Neural progenitor cell (in vitro differentiated cells): ENCODE measurements around the gene PSMD5. TPM values are rescaled to one million over a fixed set of nuclear protein-coding genes. Genes with fewer than 3 reads are reported as not detected.

Experiments used
- DNase-seq: peaks from one replicate; pipeline ENCODE4 v3.0.0-alpha.2; 2016; ENCODE audit warnings: low spot score
- H2AFZ ChIP-seq: fragments of 200-600 bp; sonication (generic); replicated peaks from 2 replicates; pipeline ENCODE4 v1.6.1; 2016; ENCODE audit warnings: antibody characterized with exemption
- H3F3A ChIP-seq: fragments of 200-600 bp; sonication (generic); 2 replicates; pipeline ENCODE4 v1.6.1; 2016; ENCODE audit warnings: antibody characterized with exemption, low read depth
- H3K27ac ChIP-seq: fragments of 200-600 bp; sonication (generic); 2 replicates; pipeline ENCODE4 v1.5.1; 2016; ENCODE audit warnings: mild to moderate bottlenecking
- H3K27me3 ChIP-seq: fragments of 200-600 bp; sonication (generic); 2 replicates; pipeline ENCODE4 v1.6.1; 2016; ENCODE audit warnings: mild to moderate bottlenecking, moderate library complexity
- H3K36me3 ChIP-seq: fragments of 200-600 bp; sonication (generic); 2 replicates; pipeline ENCODE4 v1.5.1; 2016
- H3K4me1 ChIP-seq: fragments of 200-600 bp; sonication (generic); 2 replicates; pipeline ENCODE4 v1.6.1; 2016; ENCODE audit warnings: mixed run types
- H3K4me2 ChIP-seq: fragments of 200-600 bp; sonication (generic); 2 replicates; pipeline ENCODE4 v1.6.1; 2016
- H3K4me3 ChIP-seq: fragments of 200-600 bp; sonication (generic); 2 replicates; pipeline ENCODE4 v1.5.1; 2016
- H3K79me2 ChIP-seq: fragments of 200-600 bp; sonication (generic); 2 replicates; pipeline ENCODE4 v1.6.1; 2016; ENCODE audit warnings: low read depth
- H3K9ac ChIP-seq: fragments of 200-600 bp; sonication (generic); 2 replicates; pipeline ENCODE4 v1.6.1; 2016
- H3K9me3 ChIP-seq: fragments of 200-600 bp; sonication (generic); 2 replicates; pipeline ENCODE4 v1.5.1; 2016; ENCODE audit warnings: low read depth
- H4K20me1 ChIP-seq: fragments of 200-600 bp; sonication (generic); 2 replicates; pipeline ENCODE4 v1.6.1; 2016; ENCODE audit warnings: low read depth
- H3K27ac Mint-ChIP-seq: 3 replicates; pipeline ENCODE4 v1.8.0; 2021; ENCODE audit warnings: mixed read lengths
- H3K27me3 Mint-ChIP-seq: 2 replicates; pipeline ENCODE4 v1.8.0; 2022; ENCODE audit warnings: low read depth, mild to moderate bottlenecking, inconsistent platforms, moderate library complexity, mixed read lengths; ENCODE audit not compliant: insufficient read depth
- H3K36me3 Mint-ChIP-seq: 3 replicates; pipeline ENCODE4 v1.8.0; 2021; ENCODE audit warnings: mixed read lengths
- H3K4me1 Mint-ChIP-seq: 3 replicates; pipeline ENCODE4 v1.8.0; 2021; ENCODE audit warnings: mixed read lengths
- H3K4me3 Mint-ChIP-seq: 3 replicates; pipeline ENCODE4 v1.8.0; 2021; ENCODE audit warnings: mild to moderate bottlenecking, moderate library complexity, mixed read lengths
- H3K9me3 Mint-ChIP-seq: 3 replicates; pipeline ENCODE4 v1.8.0; 2020; ENCODE audit warnings: mixed read lengths
- CTCF ChIP-seq: fragments of 200-600 bp; sonication (generic); IDR thresholded peaks from 2 replicates; pipeline ENCODE4 v1.5.1; 2017; ENCODE audit warnings: antibody characterized with exemption, mild to moderate bottlenecking
- EZH2 ChIP-seq: fragments of 200-600 bp; sonication (generic); IDR thresholded peaks from 2 replicates; pipeline ENCODE4 v1.6.1; 2017; ENCODE audit warnings: antibody characterized with exemption, mild to moderate bottlenecking, moderate library complexity
- EZH2phosphoT487 ChIP-seq: fragments of 200-600 bp; sonication (generic); IDR thresholded peaks from 2 replicates; pipeline ENCODE4 v1.6.1; 2017; ENCODE audit warnings: antibody characterized with exemption
- total RNA-seq: library from RNA; depleted of rRNA; stranded (reverse); fragments of >200 nt; gene quantifications from 2 replicates; pipeline ENCODE4 v1.2.3, GENCODE V29; 2015; ENCODE audit warnings: low replicate concordance

Gene PSMD5
- total RNA-seq, 1 donor from 2014 or later = 8.7 TPM

- H3K27ac Mint-ChIP-seq = no peak overlapping the region
- DNase-seq = no peak
- no peak overlapping the region for H3K4me2 ChIP-seq
- H3K9me3 ChIP-seq = no peaks in the 10 kb centered on the region
- peaks cover 7% of the 10 kb centered on the region for H3F3A ChIP-seq
- H3K79me2 ChIP-seq = no peaks in the 10 kb centered on the region
- no peak overlapping the region for H3K27ac ChIP-seq
- no peaks in the 10 kb centered on the region for H3K36me3 ChIP-seq
- H3K36me3 Mint-ChIP-seq = no peaks in the 10 kb centered on the region
- H3K27me3 Mint-ChIP-seq = peaks cover 5% of the 10 kb centered on the region
- H3K4me1 Mint-ChIP-seq = peaks cover 18% of the 10 kb centered on the region
- H3K9ac ChIP-seq = no peak overlapping the region
- TF ChIP-seq EZH2phosphoT487 = no peak
- no peak for TF ChIP-seq EZH2
- no peak for TF ChIP-seq CTCF
- H4K20me1 ChIP-seq = no peaks in the 10 kb centered on the region
- H3K4me3 Mint-ChIP-seq = no peak overlapping the region
- no peak overlapping the region for H3K4me3 ChIP-seq
- H2AFZ ChIP-seq = no peak overlapping the region
- peaks cover 5% of the 10 kb centered on the region for H3K4me1 ChIP-seq
- no peaks in the 10 kb centered on the region for H3K9me3 Mint-ChIP-seq
- no peaks in the 10 kb centered on the region for H3K27me3 ChIP-seq
Observed at GRCh38 chr9:120886490-120886967, 43.8 kb upstream of the PSMD5 start.

GRCh38 chr9:120885958-120886357 lies 43.2 kb upstream of the PSMD5 start:
- H3K4me3 ChIP-seq = no peak overlapping the region
- H3K4me1 ChIP-seq = peaks cover 5% of the 10 kb centered on the region
- peaks cover 18% of the 10 kb centered on the region for H3K4me1 Mint-ChIP-seq
- no peaks in the 10 kb centered on the region for H3K79me2 ChIP-seq
- H3K9me3 ChIP-seq = no peaks in the 10 kb centered on the region
- H3K27ac ChIP-seq = peak overlapping the region; percentile 63
- peaks cover 5% of the 10 kb centered on the region for H3K27me3 Mint-ChIP-seq
- H3K27ac Mint-ChIP-seq = peak overlapping the region; percentile 2
- H3K9me3 Mint-ChIP-seq = peaks cover 2% of the 10 kb centered on the region
- no peak overlapping the region for H3K9ac ChIP-seq
- H3F3A ChIP-seq = peaks cover 7% of the 10 kb centered on the region
- no peaks in the 10 kb centered on the region for H3K36me3 ChIP-seq
- H3K4me3 Mint-ChIP-seq = no peak overlapping the region
- DNase-seq = no peak
- no peaks in the 10 kb centered on the region for H3K27me3 ChIP-seq
- no peak overlapping the region for H3K4me2 ChIP-seq
- no peaks in the 10 kb centered on the region for H3K36me3 Mint-ChIP-seq
- no peaks in the 10 kb centered on the region for H4K20me1 ChIP-seq
- TF ChIP-seq EZH2 (no peak), CTCF (no peak), EZH2phosphoT487 (no peak)
- H2AFZ ChIP-seq = no peak overlapping the region

- no peaks in the 10 kb centered on the region for H3K27me3 ChIP-seq
- no peaks in the 10 kb centered on the region for H3K36me3 Mint-ChIP-seq
- H3K79me2 ChIP-seq = no peaks in the 10 kb centered on the region
- DNase-seq = no peak
- H3F3A ChIP-seq = peaks cover 7% of the 10 kb centered on the region
- H3K4me3 Mint-ChIP-seq = no peak overlapping the region
- peaks cover 5% of the 10 kb centered on the region for H3K27me3 Mint-ChIP-seq
- TF ChIP-seq EZH2 = no peak
- no peak for TF ChIP-seq EZH2phosphoT487
- no peak for TF ChIP-seq CTCF
- H3K4me1 ChIP-seq = peaks cover 5% of the 10 kb centered on the region
- no peak overlapping the region for H3K27ac ChIP-seq
- no peak overlapping the region for H2AFZ ChIP-seq
- no peaks in the 10 kb centered on the region for H3K36me3 ChIP-seq
- H3K4me1 Mint-ChIP-seq = peaks cover 18% of the 10 kb centered on the region
- peaks cover 2% of the 10 kb centered on the region for H3K9me3 Mint-ChIP-seq
- no peaks in the 10 kb centered on the region for H4K20me1 ChIP-seq
- H3K9ac ChIP-seq = no peak overlapping the region
- peak overlapping the region; percentile 2 for H3K27ac Mint-ChIP-seq
- H3K4me3 ChIP-seq = no peak overlapping the region
- no peaks in the 10 kb centered on the region for H3K9me3 ChIP-seq
- H3K4me2 ChIP-seq = no peak overlapping the region
Observed at GRCh38 chr9:120885457-120885856, 42.7 kb upstream of the PSMD5 start.
